SH-SY5Y (cell line): ENCODE data around the gene ITPR1.

Experiments used
- GATA2 ChIP-seq: IDR thresholded peaks from 2 replicates; pipeline ENCODE4 v1.6.1; 2011; ENCODE audit warnings: mild to moderate bottlenecking, low read depth, low read length
- GATA3 ChIP-seq: IDR thresholded peaks from 2 replicates; pipeline ENCODE4 v1.6.1; 2011; ENCODE audit warnings: low read depth, mild to moderate bottlenecking, low read length, moderate library complexity

The ITPR1 gene

GRCh38 chr3:4577721-4578120 lies 84.6 kb downstream of the ITPR1 start:
- no peak for TF ChIP-seq GATA3
- TF ChIP-seq GATA2 = no peak

- no peak for TF ChIP-seq GATA2
- no peak for TF ChIP-seq GATA3
Measured at GRCh38 chr3:4580346-4581123, 87.4 kb downstream of the ITPR1 start.

- TF ChIP-seq GATA3 (no peak), GATA2 (no peak)
Measured at GRCh38 chr3:4581124-4581424, 87.9 kb downstream of the ITPR1 start.

- TF ChIP-seq GATA2 (no peak), GATA3 (no peak)
Measured at GRCh38 chr3:4581498-4581897, 88.3 kb downstream of the ITPR1 start.

- TF ChIP-seq GATA3 = no peak
- no peak for TF ChIP-seq GATA2
Measured at GRCh38 chr3:4581920-4582611, 88.9 kb downstream of the ITPR1 start.

GRCh38 chr3:4582624-4583023 lies 89.5 kb downstream of the ITPR1 start:
- no peak for TF ChIP-seq GATA3
- TF ChIP-seq GATA2 = no peak

- no peak for TF ChIP-seq GATA3
- no peak for TF ChIP-seq GATA2
Measured at GRCh38 chr3:4583416-4583815, 90.3 kb downstream of the ITPR1 start.

- TF ChIP-seq GATA2 (no peak), GATA3 (no peak)
Measured at GRCh38 chr3:4584456-4585249, 91.5 kb downstream of the ITPR1 start.

- TF ChIP-seq GATA3 (no peak), GATA2 (no peak)
Measured at GRCh38 chr3:4586381-4586780, 93.2 kb downstream of the ITPR1 start.

GRCh38 chr3:4587061-4587837 lies 94.1 kb downstream of the ITPR1 start:
- TF ChIP-seq GATA3 = no peak
- 0 out of 2 replicates have a peak, but pooled peaks have one; percentile 14 for TF ChIP-seq GATA2

GRCh38 chr3:4587838-4588105 lies 94.6 kb downstream of the ITPR1 start:
- TF ChIP-seq GATA2 = no peak
- no peak for TF ChIP-seq GATA3

GRCh38 chr3:4588466-4588865 lies 95.3 kb downstream of the ITPR1 start:
- no peak for TF ChIP-seq GATA3
- no peak for TF ChIP-seq GATA2

GRCh38 chr3:4589475-4590097 lies 96.4 kb downstream of the ITPR1 start:
- TF ChIP-seq GATA2 = no peak
- TF ChIP-seq GATA3 = no peak

GRCh38 chr3:4591669-4592068 lies 98.5 kb downstream of the ITPR1 start:
- TF ChIP-seq GATA3 (no peak), GATA2 (no peak)
